ENCODE results near the gene LRRC18. TPM values are rescaled to one million over a fixed set of nuclear protein-coding genes. Genes with fewer than 3 reads are reported as not detected.

The LRRC18 gene
- polyA plus RNA-seq, 1 donor = 0.24 TPM

DNA sequence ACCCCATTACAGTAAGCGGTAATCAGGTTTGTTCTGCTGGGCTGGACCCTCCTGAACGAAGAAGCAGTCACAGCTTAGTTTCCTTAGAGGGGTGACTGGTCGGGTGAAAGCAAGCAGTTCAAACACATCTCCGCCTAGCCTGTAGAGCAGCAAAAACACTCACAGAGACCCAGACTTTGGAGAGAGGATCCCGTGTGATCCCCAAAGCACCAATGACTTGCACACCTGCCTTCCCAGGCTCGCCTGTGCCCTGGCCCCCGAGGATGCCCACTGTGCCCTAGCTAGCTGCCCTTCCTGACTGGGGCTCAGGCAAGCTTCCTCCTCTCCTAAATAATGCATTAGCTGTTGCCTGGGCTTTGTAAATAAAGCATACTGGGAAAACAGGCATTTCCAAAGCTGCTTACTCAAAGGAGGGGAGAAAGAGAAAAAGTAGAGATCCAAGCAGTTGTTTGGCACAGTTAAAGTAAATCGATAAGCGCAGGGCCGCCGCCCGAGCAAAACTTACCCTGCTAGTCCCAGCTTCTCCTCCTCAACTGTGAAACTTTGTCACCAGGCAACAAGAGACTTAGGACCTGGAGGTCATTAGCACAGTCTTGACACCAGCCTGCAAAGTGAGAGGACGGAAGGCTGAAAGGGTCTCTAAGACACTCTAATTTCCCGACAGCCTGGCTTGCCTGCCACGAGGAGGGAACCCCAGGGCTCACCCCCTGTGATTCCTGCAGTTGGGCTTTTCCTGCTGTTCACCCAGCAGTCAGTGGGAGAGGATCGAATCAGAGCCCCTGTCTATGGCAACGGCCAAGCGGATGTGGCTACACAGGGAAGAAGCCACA lies 4.8 kb downstream of the LRRC18 start:
- Histone ChIP-seq H3K4me1 (ENCODE audit: control insufficient read depth, insufficient read depth, low read length) (no peaks in the 10 kb centered on the region), H3K4me3 (ENCODE audit: low read length) (no peak overlapping the region), H3K9me3 (ENCODE audit: control insufficient read depth, low read depth, low read length) (no peaks in the 10 kb centered on the region), H3K27me3 (ENCODE audit: control insufficient read depth, insufficient read depth, low read length) (peaks cover 6% of the 10 kb centered on the region), H3K27ac (ENCODE audit: low read length) (no peak overlapping the region), H3K36me3 (ENCODE audit: control insufficient read depth, insufficient read depth, low read length) (no peaks in the 10 kb centered on the region)
- DNase-seq = peak in 1 of 2 donors; percentile 29
- no CpG with 5 or more reads among the region's 18 CpGs for WGBS (ENCODE audit: insufficient coverage, low lambda C conversion rate)

DNA sequence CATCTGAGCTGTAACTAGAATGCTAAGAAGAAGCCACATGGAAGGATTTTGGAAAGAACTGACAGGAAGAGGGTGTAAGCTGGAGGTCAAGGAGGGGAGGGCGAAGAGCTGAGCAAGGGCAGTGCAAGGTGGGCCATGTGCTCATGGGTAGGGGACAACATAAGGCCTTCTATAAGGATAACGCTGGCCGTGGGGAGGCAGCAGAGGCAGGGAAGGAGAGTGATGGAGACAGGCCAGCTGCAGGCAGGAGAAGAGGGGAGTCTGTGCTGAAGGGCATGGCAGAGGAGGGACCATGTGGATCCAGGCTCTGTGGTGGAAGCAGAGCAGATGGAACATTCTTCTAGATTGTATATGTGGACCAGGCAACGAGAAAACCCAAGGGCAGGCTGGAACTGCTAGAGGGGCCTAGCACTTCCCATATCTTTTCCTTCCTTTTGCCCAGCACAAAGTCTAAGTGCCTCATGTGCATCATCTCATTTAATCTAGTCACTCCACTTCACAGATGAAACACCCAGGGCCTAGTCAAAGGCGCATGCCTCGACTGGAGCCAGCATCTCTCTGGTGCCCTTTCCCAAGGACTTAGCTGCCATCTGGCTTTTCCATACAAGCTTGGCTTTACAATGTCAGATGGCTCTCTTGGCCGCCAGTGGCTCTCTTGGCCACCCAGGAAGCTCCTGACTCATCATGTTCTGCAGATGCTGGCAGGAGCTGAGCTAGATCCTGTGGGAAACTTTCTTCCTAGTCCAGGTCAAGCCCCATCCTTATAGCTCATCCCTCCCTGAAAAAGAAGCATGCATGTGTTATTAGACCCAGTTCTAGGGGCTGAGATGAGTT lies 6.6 kb downstream of the LRRC18 start:
- H3K9me3 ChIP-seq (ENCODE audit: control insufficient read depth, low read depth, low read length) = no peaks in the 10 kb centered on the region
- H3K27ac ChIP-seq (ENCODE audit: low read length) = no peak overlapping the region
- H3K4me1 ChIP-seq (ENCODE audit: control insufficient read depth, insufficient read depth, low read length) = no peaks in the 10 kb centered on the region
- 100% methylated on average over 1 of the region's 7 CpGs for WGBS (ENCODE audit: insufficient coverage, low lambda C conversion rate)
- H3K36me3 ChIP-seq (ENCODE audit: control insufficient read depth, insufficient read depth, low read length) = no peaks in the 10 kb centered on the region
- no peak for DNase-seq
- peaks cover 9% of the 10 kb centered on the region for H3K27me3 ChIP-seq (ENCODE audit: control insufficient read depth, insufficient read depth, low read length)
- no peak overlapping the region for H3K4me3 ChIP-seq (ENCODE audit: low read length)

DNA sequence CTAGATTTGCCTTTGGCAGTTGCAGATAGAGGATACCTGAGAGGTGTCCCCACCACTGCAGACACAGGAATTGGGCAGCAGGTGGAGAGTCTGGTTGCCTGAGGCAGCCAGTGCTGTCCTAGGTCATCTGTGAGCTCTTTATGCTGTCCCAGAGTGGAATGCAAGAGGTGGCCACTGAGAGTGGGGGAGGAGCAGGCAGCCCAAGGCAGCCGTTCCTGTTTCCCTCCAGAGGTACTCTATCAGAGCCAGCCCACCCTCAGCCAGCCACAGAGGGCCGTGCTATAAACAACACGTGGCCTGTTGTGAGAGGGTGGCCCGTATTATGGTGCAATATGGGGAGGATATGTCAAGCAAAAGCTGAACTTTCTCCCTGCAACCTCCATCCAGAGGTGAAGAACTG lies 8.5 kb downstream of the LRRC18 start:
- no peak overlapping the region for H3K4me3 ChIP-seq (ENCODE audit: low read length)
- peaks cover 9% of the 10 kb centered on the region for H3K27me3 ChIP-seq (ENCODE audit: control insufficient read depth, insufficient read depth, low read length)
- H3K27ac ChIP-seq (ENCODE audit: low read length) = no peak overlapping the region
- DNase-seq = peak in 1 of 2 donors; percentile 4
- no peaks in the 10 kb centered on the region for H3K9me3 ChIP-seq (ENCODE audit: control insufficient read depth, low read depth, low read length)
- no CpG with 5 or more reads among the region's 4 CpGs for WGBS (ENCODE audit: insufficient coverage, low lambda C conversion rate)
- H3K4me1 ChIP-seq (ENCODE audit: control insufficient read depth, insufficient read depth, low read length) = no peaks in the 10 kb centered on the region
- no peaks in the 10 kb centered on the region for H3K36me3 ChIP-seq (ENCODE audit: control insufficient read depth, insufficient read depth, low read length)

DNA sequence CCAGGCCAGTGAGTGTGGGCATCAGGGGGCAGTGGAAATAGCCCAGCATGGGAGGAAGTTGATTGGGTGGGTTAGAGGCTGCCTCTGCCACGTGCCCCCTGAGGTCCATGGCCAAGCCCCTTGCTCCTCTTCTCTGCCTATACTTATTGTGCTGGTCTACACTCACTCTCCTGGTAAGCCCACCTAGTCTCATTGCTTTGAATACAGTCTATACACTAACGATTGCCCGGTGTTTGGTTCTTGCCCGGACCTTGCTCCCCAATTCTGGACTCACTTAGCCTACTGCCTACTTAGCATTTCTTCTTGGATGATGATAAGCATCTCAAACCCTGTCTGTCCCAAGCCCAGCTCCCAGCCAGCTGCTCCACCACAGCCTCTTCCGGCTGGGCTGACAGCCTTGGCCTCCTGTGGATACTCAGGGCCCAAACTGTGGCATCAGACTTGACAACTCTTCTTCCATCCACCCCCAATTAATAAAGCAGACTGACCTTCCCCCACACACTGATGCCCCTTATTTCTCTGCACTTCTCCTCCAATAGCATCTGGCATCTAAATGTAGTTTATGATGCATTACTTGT lies 10.1 kb downstream of the LRRC18 start:
- no CpG with 5 or more reads among the region's 5 CpGs for WGBS (ENCODE audit: insufficient coverage, low lambda C conversion rate)

DNA sequence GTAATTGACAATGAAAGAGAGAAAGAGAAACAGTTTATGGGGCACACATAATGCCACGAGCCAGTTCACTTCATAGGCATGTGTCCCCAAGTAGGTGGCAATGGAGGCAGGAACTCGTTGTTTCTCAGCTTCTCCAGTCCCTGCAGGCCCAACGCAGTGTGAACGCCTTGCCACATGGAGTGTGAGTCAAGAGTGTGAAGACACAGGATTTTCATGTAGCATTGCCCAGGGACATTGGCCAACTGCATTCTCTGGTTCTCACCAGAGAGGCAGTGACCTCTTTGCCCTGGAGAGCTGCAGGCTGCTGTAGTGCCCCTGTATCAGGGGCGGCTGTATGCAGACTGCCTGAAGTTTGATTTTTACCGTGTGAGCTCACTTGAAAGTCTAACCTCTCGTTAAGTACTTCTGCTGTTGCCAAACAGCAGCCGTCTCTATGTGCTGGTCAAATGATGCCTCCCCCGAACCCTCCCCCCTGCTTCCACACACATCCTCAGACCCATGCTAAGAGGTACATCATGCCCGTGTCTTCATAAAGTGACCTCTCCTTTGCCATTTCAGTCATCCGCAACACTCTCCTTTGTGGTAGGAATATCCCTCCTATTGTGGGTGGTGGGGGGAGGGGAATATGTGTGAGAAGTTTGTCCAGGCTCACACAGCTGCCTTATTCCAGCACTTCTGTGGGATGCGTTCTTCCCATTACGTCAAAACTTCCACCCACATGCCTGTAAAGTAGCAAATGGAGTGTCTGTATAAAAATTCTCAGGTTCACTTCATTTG lies 12.7 kb downstream of the LRRC18 start:
- Histone ChIP-seq H3K27ac (ENCODE audit: low read length) (no peak overlapping the region), H3K27me3 (ENCODE audit: control insufficient read depth, insufficient read depth, low read length) (peaks cover 3% of the 10 kb centered on the region), H3K4me3 (ENCODE audit: low read length) (no peak overlapping the region), H3K9me3 (ENCODE audit: control insufficient read depth, low read depth, low read length) (no peaks in the 10 kb centered on the region), H3K4me1 (ENCODE audit: control insufficient read depth, insufficient read depth, low read length) (no peaks in the 10 kb centered on the region), H3K36me3 (ENCODE audit: control insufficient read depth, insufficient read depth, low read length) (no peaks in the 10 kb centered on the region)
- peak in 1 of 2 donors; percentile 15 for DNase-seq
- no CpG with 5 or more reads among the region's 13 CpGs for WGBS (ENCODE audit: insufficient coverage, low lambda C conversion rate)

More for the DNA sequence above, 10.1 kb downstream of the LRRC18 start:
- Histone ChIP-seq H3K4me3 (ENCODE audit: low read length) (no peak overlapping the region), H3K4me1 (ENCODE audit: control insufficient read depth, insufficient read depth, low read length) (no peaks in the 10 kb centered on the region), H3K9me3 (ENCODE audit: control insufficient read depth, low read depth, low read length) (no peaks in the 10 kb centered on the region), H3K36me3 (ENCODE audit: control insufficient read depth, insufficient read depth, low read length) (no peaks in the 10 kb centered on the region), H3K27me3 (ENCODE audit: control insufficient read depth, insufficient read depth, low read length) (peaks cover 7% of the 10 kb centered on the region), H3K27ac (ENCODE audit: low read length) (no peak overlapping the region)
- DNase-seq = no peak

DNA sequence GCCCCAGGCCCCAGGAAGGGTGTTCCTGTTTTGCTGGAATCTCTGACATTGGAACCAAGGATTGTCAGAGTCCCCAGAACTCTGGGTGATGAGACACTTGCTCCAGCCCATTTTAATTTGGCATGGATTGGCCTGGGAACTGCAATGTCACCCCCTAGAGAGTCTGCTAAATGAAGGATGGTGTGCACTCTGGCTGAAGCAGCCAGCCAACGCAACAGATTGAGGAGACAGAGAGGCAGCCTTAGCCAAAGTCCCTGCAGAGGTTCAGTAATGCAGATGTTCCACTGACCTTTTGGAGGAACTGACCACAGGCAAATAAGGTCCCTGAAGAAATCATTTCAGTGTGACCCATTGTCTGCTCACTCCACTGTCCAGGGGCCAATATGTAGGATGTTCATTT lies 13.4 kb downstream of the LRRC18 start:
- Histone ChIP-seq H3K36me3 (ENCODE audit: control insufficient read depth, insufficient read depth, low read length) (no peaks in the 10 kb centered on the region), H3K4me3 (ENCODE audit: low read length) (no peak overlapping the region), H3K27me3 (ENCODE audit: control insufficient read depth, insufficient read depth, low read length) (peaks cover 3% of the 10 kb centered on the region), H3K27ac (ENCODE audit: low read length) (no peak overlapping the region), H3K9me3 (ENCODE audit: control insufficient read depth, low read depth, low read length) (no peaks in the 10 kb centered on the region), H3K4me1 (ENCODE audit: control insufficient read depth, insufficient read depth, low read length) (no peaks in the 10 kb centered on the region)
- WGBS (ENCODE audit: insufficient coverage, low lambda C conversion rate) = no CpG with 5 or more reads among the region's 1 CpG
- DNase-seq = no peak

DNA sequence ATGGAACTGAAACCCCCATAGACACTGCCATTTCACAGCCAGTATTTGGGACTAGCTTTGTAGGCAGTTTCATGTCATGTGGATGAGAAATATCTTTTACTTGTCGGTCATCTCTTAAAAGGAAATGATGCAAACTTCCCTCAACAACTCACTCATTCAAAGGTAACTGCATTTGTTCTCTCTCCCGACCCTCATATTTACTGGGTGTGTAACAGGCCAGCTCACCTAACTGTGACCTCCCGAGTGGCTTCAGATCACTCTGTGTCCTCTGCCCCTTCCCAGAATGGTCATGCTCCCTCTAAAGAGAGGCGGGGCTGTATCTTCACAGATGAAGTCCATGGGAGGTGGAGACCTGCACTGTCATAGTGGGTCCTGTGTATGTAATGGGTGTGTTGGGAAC lies 14.7 kb downstream of the LRRC18 start:
- no peak overlapping the region for H3K27ac ChIP-seq (ENCODE audit: low read length)
- H3K36me3 ChIP-seq (ENCODE audit: control insufficient read depth, insufficient read depth, low read length) = no peaks in the 10 kb centered on the region
- H3K27me3 ChIP-seq (ENCODE audit: control insufficient read depth, insufficient read depth, low read length) = peaks cover 3% of the 10 kb centered on the region
- no peaks in the 10 kb centered on the region for H3K4me1 ChIP-seq (ENCODE audit: control insufficient read depth, insufficient read depth, low read length)
- H3K4me3 ChIP-seq (ENCODE audit: low read length) = no peak overlapping the region
- H3K9me3 ChIP-seq (ENCODE audit: control insufficient read depth, low read depth, low read length) = no peaks in the 10 kb centered on the region
- no peak for DNase-seq
- no CpG with 5 or more reads among the region's 4 CpGs for WGBS (ENCODE audit: insufficient coverage, low lambda C conversion rate)

DNA sequence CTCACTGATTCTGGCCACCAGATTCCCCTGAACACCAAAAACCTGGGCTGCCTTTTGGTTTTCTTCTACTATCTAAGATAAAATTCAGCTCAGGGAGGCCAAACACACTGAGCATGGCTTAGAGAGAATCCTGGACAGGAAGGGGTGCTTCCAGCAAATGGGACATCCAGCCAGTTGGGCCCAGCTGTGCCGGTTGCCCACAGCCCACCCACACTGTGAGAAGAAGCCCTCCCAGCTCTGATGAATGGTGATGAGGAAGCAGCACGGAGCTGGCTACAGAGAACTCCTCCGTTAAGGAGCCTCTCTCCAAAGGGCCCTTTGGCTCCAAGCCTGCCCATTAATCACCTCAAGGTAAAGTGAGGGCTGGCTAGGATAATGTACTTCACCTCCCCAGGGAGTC lies 15.9 kb downstream of the LRRC18 start:
- no CpG with 5 or more reads among the region's 3 CpGs for WGBS (ENCODE audit: insufficient coverage, low lambda C conversion rate)
- no peaks in the 10 kb centered on the region for H3K9me3 ChIP-seq (ENCODE audit: control insufficient read depth, low read depth, low read length)
- DNase-seq = no peak
- peaks cover 6% of the 10 kb centered on the region for H3K27me3 ChIP-seq (ENCODE audit: control insufficient read depth, insufficient read depth, low read length)
- no peaks in the 10 kb centered on the region for H3K36me3 ChIP-seq (ENCODE audit: control insufficient read depth, insufficient read depth, low read length)
- no peak overlapping the region for H3K27ac ChIP-seq (ENCODE audit: low read length)
- H3K4me3 ChIP-seq (ENCODE audit: low read length) = no peak overlapping the region
- H3K4me1 ChIP-seq (ENCODE audit: control insufficient read depth, insufficient read depth, low read length) = no peaks in the 10 kb centered on the region

DNA sequence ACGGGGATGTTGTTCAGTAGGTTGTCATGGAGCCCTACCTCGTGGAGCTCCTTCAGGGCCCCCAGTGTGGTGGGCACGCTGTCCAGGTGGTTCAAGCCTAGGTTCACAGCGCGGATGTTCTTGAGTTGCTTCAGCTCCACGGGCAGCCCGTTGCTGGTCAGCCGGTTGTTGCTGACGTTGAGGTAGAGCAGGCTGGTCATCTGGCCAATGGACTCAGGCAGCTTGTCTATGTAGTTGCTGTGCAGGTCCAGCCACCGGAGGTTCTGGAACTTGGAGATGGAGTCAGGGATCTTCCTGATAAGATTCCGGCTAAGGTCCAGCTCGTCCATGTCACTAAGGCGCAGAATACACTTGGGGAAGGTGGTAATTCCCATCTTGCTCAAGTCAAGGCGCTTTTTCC lies 26.0 kb downstream of the LRRC18 start:
- Histone ChIP-seq H3K4me1 (ENCODE audit: control insufficient read depth, insufficient read depth, low read length) (no peaks in the 10 kb centered on the region), H3K9me3 (ENCODE audit: control insufficient read depth, low read depth, low read length) (no peaks in the 10 kb centered on the region), H3K4me3 (ENCODE audit: low read length) (no peak overlapping the region), H3K27ac (ENCODE audit: low read length) (no peak overlapping the region), H3K27me3 (ENCODE audit: control insufficient read depth, insufficient read depth, low read length) (peaks cover 3% of the 10 kb centered on the region), H3K36me3 (ENCODE audit: control insufficient read depth, insufficient read depth, low read length) (no peaks in the 10 kb centered on the region)
- DNase-seq = no peak
- WGBS (ENCODE audit: insufficient coverage, low lambda C conversion rate) = 57% methylated on average over 1 of the region's 14 CpGs

DNA sequence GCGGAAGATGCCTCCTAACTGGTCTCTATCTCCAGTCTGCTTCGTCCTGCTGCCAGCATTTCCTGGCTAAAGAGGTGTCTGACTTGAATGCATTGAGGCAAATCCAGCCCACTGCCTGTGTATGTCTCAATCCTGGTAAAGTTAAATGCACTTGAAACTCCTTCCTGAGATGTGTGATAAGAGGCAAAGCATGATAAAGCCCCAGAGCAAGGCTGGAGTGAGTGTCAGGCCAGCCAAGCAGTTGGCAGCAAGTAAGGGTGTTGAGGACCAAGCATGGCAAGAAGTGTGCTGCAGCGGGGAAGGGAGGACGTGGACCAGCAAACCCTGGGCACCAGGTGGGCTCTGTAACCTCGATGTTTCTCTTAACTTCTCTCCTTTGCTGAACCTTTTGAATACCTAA lies 29.1 kb downstream of the LRRC18 start:
- H3K27ac ChIP-seq (ENCODE audit: low read length) = no peak overlapping the region
- no peaks in the 10 kb centered on the region for H3K36me3 ChIP-seq (ENCODE audit: control insufficient read depth, insufficient read depth, low read length)
- DNase-seq = no peak
- no peaks in the 10 kb centered on the region for H3K9me3 ChIP-seq (ENCODE audit: control insufficient read depth, low read depth, low read length)
- H3K4me1 ChIP-seq (ENCODE audit: control insufficient read depth, insufficient read depth, low read length) = no peaks in the 10 kb centered on the region
- WGBS (ENCODE audit: insufficient coverage, low lambda C conversion rate) = 83% methylated on average over 1 of the region's 5 CpGs
- H3K27me3 ChIP-seq (ENCODE audit: control insufficient read depth, insufficient read depth, low read length) = no peaks in the 10 kb centered on the region
- H3K4me3 ChIP-seq (ENCODE audit: low read length) = no peak overlapping the region

Measured in large intestine (tissue), 3 donors.